GM20000 (cell line): ENCODE results near the gene GJB3.
"Not testable (repeated sequence)": the region's sequence is repeated elsewhere in the genome, so short reads cannot be mapped to it uniquely, and the experiment has no call there.

Source experiments
- DNase-seq: peaks from one replicate; pipeline ENCODE4 v3.0.0; 2012; ENCODE audit warnings: low spot score
- TF ChIP-seq, protein P1 (sequence below): IDR thresholded peaks from 2 replicates; pipeline ENCODE4 v1.5.1; 2012; ENCODE audit warnings: mild to moderate bottlenecking, control low read depth; ENCODE audit errors: extremely low read depth, missing control alignments

GJB3 gene

DNA sequence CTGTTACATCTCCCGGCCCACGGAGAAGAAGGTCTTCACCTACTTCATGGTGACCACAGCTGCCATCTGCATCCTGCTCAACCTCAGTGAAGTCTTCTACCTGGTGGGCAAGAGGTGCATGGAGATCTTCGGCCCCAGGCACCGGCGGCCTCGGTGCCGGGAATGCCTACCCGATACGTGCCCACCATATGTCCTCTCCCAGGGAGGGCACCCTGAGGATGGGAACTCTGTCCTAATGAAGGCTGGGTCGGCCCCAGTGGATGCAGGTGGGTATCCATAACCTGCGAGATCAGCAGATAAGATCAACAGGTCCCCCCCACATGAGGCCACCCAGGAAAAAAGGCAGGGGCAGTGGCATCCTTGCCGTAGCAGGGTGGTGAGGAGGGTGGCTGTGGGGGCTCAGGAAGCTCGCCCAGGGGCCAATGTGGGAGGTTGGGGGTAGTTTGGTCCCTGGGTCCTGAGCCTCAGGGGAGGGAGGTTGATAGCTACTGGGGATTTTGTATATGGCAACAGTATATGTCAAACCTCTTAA, 19.2 kb upstream of the GJB3 start:
- no peak for DNase-seq
- TF ChIP-seq, protein P1, sequence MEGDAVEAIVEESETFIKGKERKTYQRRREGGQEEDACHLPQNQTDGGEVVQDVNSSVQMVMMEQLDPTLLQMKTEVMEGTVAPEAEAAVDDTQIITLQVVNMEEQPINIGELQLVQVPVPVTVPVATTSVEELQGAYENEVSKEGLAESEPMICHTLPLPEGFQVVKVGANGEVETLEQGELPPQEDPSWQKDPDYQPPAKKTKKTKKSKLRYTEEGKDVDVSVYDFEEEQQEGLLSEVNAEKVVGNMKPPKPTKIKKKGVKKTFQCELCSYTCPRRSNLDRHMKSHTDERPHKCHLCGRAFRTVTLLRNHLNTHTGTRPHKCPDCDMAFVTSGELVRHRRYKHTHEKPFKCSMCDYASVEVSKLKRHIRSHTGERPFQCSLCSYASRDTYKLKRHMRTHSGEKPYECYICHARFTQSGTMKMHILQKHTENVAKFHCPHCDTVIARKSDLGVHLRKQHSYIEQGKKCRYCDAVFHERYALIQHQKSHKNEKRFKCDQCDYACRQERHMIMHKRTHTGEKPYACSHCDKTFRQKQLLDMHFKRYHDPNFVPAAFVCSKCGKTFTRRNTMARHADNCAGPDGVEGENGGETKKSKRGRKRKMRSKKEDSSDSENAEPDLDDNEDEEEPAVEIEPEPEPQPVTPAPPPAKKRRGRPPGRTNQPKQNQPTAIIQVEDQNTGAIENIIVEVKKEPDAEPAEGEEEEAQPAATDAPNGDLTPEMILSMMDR: no peak

DNA sequence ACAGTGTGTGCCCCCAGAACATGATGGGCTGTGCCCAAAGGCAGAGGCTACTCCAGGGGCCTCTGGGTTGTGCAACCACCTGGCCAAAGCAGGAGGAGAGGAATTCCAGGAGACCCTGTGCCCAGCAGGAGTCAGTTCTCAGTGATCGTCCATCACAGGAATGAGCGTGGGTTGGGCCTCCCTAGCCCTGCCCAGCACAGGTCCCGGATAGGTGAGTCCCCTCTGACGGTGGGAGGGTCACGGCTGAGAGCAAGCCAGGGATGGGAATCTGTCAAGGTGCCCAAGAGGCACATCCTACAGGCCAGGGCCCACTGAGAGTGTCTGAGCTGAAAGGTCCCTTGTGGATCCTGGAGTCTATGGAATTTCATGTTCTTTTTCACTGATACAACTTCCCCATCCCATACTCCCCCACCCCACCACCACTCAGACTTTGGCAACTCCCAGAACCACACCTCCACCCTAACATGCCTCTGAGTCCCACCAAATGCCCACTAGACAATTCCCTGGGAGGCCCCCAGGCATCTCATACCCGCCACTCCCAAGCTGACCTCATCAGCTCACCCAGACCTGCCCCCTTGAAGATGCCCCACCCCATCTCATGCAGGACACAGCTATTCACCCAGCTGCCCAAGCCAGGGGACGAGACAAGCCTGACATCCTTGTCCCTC, 18.4 kb upstream of the GJB3 start:
- no peak for DNase-seq

DNA sequence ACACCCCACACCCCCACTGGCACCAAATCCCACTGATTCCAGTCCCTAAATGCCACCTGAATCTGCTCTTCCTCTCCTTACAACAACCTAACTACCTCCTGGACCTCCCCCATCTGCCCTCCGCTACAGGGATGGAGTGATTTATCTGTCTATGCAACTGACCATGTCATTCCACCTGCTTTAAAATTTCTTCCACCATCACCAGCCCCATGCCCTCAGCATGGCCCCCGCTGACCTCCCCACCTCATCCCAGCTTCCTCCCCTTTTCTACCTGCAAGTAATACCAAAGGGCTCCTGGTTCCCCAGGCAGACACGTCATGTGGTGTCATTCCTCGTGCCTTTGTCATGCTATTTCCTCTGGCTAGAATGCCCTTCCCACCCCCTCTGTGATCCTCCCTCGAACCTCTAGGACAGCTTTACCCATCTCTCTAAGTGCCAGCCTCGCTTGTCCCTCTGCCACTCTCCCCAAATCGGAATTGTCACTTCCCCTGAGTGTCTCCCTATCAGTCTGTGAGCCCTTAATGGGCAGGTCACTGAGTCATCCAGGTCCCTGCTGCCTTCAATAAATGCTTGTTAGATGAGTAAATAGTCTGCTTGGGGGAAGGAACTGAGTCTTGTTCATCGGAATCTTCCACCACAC, 17.8 kb upstream of the GJB3 start:
- TF ChIP-seq, protein P1: no peak
- DNase-seq: no peak

More for the DNA sequence above, 18.4 kb upstream of the GJB3 start:
- TF ChIP-seq, protein P1: no peak

DNA sequence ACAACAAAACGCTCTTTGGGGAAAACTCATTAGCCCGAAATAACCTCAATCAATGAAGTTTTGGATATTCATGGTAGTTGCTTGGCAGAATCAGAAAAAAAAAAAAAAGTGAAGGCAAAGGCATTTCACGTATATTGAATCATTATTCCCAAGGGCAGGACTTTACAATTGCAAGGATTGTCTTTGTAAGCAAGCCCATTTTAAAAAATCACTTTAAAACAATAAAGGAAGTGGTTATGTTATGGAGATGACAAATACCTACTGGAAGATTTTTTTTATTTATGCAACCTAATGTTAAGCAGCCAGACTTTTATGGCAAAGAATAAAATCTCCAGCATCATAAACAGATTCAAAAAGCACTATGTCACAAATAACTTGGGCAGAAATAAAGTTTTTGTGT, 12.2 kb upstream of the GJB3 start:
- TF ChIP-seq, protein P1: no peak
- DNase-seq: no peak

DNA sequence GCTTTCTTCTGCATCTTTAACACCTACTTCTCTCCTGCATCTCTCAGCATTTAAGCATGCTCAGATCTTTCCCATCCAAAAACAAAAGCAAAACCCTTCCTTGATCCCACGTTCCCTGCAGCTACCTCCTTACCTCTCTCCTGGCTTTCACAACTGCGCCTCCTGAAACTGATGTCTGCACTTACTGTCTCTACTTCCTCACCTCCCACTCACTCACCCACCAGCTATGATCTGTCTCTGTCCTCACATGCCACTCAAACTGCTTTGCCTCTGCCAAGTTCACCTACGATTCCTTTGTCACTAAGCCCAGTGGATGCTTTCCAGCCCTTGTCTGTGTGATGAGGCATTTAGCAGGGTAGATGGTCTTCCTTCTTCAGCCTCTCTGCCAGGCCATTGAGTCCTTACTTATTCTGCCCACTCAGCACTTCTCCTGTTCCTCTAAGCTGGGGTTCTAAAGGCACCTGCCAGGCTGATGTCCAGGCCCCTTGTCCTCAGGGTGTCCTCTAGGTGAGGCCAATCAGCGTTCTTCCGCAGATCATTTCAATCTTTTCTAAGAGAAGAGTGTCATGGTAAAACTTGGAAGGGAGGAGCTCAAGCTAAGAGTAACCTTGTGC, 10.0 kb upstream of the GJB3 start:
- DNase-seq: no peak
- TF ChIP-seq, protein P1: no peak

DNA sequence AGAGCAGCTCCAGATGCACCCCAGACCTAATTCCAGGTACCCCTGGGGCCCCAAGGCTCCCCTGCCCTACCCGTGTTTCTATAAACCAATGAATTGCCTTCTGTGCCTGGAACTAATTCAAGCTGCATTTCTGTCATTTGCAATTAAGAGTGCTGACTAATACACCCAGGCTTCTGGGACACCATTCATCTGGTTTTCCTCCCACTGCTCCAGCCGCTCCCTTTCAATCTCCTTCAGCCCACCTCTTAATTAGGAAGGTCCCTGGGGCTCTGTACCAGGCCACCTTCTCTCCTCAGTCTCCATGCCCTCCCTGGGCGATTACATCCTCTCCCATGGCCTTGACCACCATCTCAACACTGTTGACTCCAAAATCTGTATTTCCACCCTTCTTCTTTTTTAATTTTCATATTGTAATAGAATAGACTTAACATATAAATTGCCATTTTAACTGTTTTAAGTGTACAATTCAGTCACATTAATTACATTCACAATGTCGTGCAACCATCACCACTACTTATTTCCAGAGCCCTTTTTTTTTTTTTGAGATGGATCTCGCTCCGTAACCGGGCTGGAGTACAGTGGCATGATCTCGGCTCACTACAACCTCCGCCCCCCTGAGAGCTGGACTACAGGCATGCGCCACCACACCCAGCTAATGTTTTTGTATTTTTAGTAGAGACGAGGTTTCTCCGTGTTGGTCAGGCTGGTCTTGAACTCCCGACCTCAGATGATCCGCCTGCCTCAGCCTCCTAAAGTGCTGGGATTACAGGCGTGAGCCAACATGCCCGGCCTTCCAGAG, 9.2 kb upstream of the GJB3 start:
- DNase-seq: no peak
- TF ChIP-seq, protein P1: no peak

DNA sequence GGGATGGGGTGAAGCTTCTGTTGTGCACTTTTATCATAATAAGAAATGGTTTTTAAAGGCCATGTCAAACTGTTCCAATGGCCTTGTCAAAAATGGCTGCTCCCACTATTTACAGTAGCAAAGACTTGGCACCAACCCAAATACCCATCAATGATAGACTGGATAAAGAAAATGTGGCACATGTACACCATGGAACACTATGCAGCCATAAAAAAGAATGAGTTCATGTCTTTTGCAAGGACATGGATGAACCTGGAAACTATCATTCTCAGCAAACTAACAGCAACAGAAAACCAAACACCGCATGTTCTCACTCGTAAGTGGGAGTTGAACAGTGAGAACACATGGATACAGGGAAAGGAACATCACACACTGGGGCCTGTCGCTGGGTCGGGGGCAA, 7.9 kb upstream of the GJB3 start:
- DNase-seq: not testable (repeated sequence)
